SH-SY5Y (cell line): Measurements from ENCODE around the gene ANKDD1B.

Experiments used
- GATA2 ChIP-seq: IDR thresholded peaks from 2 replicates; pipeline ENCODE4 v1.6.1; 2011; ENCODE audit warnings: mild to moderate bottlenecking, low read depth, low read length
- GATA3 ChIP-seq: IDR thresholded peaks from 2 replicates; pipeline ENCODE4 v1.6.1; 2011; ENCODE audit warnings: low read depth, mild to moderate bottlenecking, low read length, moderate library complexity

DNA sequence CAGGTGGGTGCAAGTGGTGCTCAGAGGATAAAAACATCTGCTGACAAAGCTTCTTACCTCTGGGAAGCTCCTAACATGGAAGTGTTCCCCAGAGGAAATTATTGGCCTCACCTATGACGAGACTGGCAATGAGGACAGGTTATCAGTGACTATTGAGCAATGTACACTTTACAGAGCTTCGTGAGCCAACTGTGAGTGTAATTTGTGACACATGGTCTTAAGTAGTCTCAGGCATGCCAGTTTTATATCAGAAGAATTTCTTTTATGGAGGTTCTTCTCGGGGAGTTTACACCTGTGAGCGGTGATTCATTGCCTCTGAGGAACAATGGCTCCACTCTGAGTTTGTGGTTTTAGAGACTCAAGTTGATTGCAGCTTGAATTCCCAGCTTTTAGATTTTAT, 11.3 kb downstream of the ANKDD1B start:
- TF ChIP-seq GATA2, result no peak
- no peak for TF ChIP-seq GATA3
